ENCODE data around the gene WDR74.

- TF ChIP-seq JUN (CRISPR knock-in tag; IDR thresholded peaks at IDR 0.05) (no peak), RELA (CRISPR knock-in tag; IDR thresholded peaks at IDR 0.05; ENCODE audit: borderline replicate concordance) (no peak)
Measured at GRCh38 chr11:62842171-62842741, 2.9 kb upstream of the WDR74 start.

Data from WTC11 (cell line).